Tibial nerve (tissue), 3 donors: Measurements from ENCODE around the gene THOC3.
"Not testable (repeated sequence)": the region's sequence is repeated elsewhere in the genome, so short reads cannot be mapped to it uniquely, and the experiment has no call there.

Source experiments
- POLR2A ChIP-seq, 2 donors: fragments of 450-650 bp; IDR thresholded peaks; one replicate each; pipeline ENCODE4 v1.6.1; 2017; ENCODE audit warnings: antibody characterized with exemption in 2 of 2, mild to moderate bottlenecking in 2 of 2, moderate library complexity in 2 of 2
- TF ChIP-seq, protein P1 (sequence below), 5 experiments: fragments of 200-600 bp in 3 of 5; fragments of 450-650 bp in 2 of 5; sonication (generic) in 3 of 5; IDR thresholded peaks; one replicate each; pipeline ENCODE4 v1.5.1; 2016 to 2019; ENCODE audit warnings: antibody characterized with exemption in 5 of 5, mild to moderate bottlenecking in 3 of 5, moderate library complexity in 2 of 5

DNA sequence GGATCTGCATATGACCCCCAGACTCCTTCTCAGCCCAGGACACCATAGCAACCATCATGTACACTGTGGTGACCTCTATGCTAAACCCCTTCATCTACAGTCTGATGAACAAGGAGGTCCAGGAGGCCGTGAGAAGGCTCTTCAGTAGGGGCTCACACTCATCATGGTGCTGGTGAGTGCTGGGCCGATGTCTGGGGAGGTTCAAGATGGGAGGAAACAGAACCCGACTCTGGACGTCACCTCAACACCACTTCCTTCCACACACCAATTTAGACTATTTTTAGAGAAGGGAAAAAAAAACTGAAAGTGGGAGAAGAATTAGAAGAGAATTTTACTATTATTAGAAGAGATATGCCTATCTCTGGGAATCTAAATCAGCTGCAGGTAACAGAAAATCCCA lies 39.1 kb upstream of the THOC3 start:
- TF ChIP-seq, protein P1, sequence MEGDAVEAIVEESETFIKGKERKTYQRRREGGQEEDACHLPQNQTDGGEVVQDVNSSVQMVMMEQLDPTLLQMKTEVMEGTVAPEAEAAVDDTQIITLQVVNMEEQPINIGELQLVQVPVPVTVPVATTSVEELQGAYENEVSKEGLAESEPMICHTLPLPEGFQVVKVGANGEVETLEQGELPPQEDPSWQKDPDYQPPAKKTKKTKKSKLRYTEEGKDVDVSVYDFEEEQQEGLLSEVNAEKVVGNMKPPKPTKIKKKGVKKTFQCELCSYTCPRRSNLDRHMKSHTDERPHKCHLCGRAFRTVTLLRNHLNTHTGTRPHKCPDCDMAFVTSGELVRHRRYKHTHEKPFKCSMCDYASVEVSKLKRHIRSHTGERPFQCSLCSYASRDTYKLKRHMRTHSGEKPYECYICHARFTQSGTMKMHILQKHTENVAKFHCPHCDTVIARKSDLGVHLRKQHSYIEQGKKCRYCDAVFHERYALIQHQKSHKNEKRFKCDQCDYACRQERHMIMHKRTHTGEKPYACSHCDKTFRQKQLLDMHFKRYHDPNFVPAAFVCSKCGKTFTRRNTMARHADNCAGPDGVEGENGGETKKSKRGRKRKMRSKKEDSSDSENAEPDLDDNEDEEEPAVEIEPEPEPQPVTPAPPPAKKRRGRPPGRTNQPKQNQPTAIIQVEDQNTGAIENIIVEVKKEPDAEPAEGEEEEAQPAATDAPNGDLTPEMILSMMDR (IDR thresholded peaks at IDR 0.05): not testable (repeated sequence)
- TF ChIP-seq POLR2A (IDR thresholded peaks at IDR 0.05): not testable (repeated sequence)
